K562 (cell line): ENCODE results near the gene PDE1C. TPM values are rescaled to one million over a fixed set of nuclear protein-coding genes. Genes with fewer than 3 reads are reported as not detected.

ENCODE experiments used
- ATAC-seq: fragments of 200-7000 bp; cut with Tn5 transposase; 3 replicates; pipeline ENCODE4 v1.9.1; 2020; ENCODE audit warnings: moderate library complexity
- BruUV-seq: library from RNA; stranded (reverse); fragments of 400-500 nt; replicated peaks from 2 replicates; lab custom pipeline; 2021; lab: Mats Ljungman, UMichigan
- CTCF ChIA-PET: fragments of 300-600 bp; formaldehyde crosslinking; extraction: SDS; loops from one replicate; lab custom pipeline; 2021; ENCODE audit warnings: low intra/inter-chr PET ratio; lab: Yijun Ruan, JAX
- POLR2A ChIA-PET: fragments of 300-600, 350-650 bp; sonication (Branson Sonifier 250); formaldehyde crosslinking; extraction: SDS; loops from one replicate; lab custom pipeline; 2021; ENCODE audit warnings: antibody characterized with exemption, inconsistent platforms; lab: Yijun Ruan, JAX
- DNase-seq, 4 experiments: peaks; one replicate each; pipeline versions ENCODE4 v3.0.0 to v3.0.0-alpha.2; 2011 to 2018; ENCODE audit warnings: low spot score in 3 of 4, mixed read lengths in 3 of 4; ENCODE audit errors: extremely low read depth in 1 of 4
- FAIRE-seq: peaks from 2 replicates; lab custom pipeline; 2011; peaks lifted over from hg19 to GRCh38; lab: Jason Lieb, UNC
- H2AFZ ChIP-seq: 2 replicates; pipeline ENCODE4 v1.6.0; 2011; ENCODE audit warnings: low read depth, low read length, control low read depth, inconsistent platforms
- H3K27ac ChIP-seq: fragments of 200-600 bp; 3 replicates; pipeline ENCODE4 v1.8.0; 2011; ENCODE audit warnings: low read depth, mild to moderate bottlenecking, control low read depth, inconsistent platforms, low read length, moderate library complexity, mixed read lengths; ENCODE audit errors: extremely low read depth
- H3K27me3 ChIP-seq, 2 experiments: fragments of 300-600 bp in 1 of 2; 2 replicates in 1 of 2; 3 replicates in 1 of 2; pipeline versions ENCODE4 v1.6.0 to v1.8.0; 2011; ENCODE audit warnings: inconsistent platforms in 2 of 2, low read length in 2 of 2, mild to moderate bottlenecking in 1 of 2, mixed read lengths in 1 of 2, moderate library complexity in 1 of 2; ENCODE audit not compliant: control insufficient read depth in 2 of 2, insufficient read depth in 2 of 2
- H3K36me3 ChIP-seq: fragments of 300-600 bp; 3 replicates; pipeline ENCODE4 v1.8.0; 2011; ENCODE audit warnings: mild to moderate bottlenecking, low read length, inconsistent platforms; ENCODE audit not compliant: control insufficient read depth, insufficient read depth
- H3K4me1 ChIP-seq, 2 experiments: fragments of 200-600 bp in 1 of 2; replicated peaks in 1 of 2; 2 replicates in 1 of 2; 3 replicates in 1 of 2; pipeline versions ENCODE4 v1.5.1 to v1.8.0; 2011; ENCODE audit warnings: inconsistent platforms in 2 of 2, low read length in 2 of 2, mild to moderate bottlenecking in 1 of 2, mixed read lengths in 1 of 2, moderate library complexity in 1 of 2; ENCODE audit not compliant: control insufficient read depth in 2 of 2, insufficient read depth in 2 of 2
- H3K4me2 ChIP-seq: 2 replicates; pipeline ENCODE4 v1.6.1; 2011; ENCODE audit warnings: low read length, control low read depth, inconsistent platforms, mixed read lengths; ENCODE audit not compliant: insufficient read depth
- H3K4me3 ChIP-seq: fragments of 200-600 bp; sonication (generic), shearing (Covaris generic); 2 replicates; pipeline ENCODE4 v1.5.1; 2016; ENCODE audit warnings: control low read depth, inconsistent platforms
- H3K79me2 ChIP-seq: fragments of 200-600 bp; 3 replicates; pipeline ENCODE4 v1.8.0; 2011; ENCODE audit warnings: low read length, inconsistent platforms; ENCODE audit not compliant: control insufficient read depth, insufficient read depth
- H3K9ac ChIP-seq, 2 experiments: 2 replicates each; pipeline versions ENCODE4 v1.6.0 to v1.6.1; 2011; ENCODE audit warnings: low read depth in 2 of 2, low read length in 2 of 2, control low read depth in 1 of 2, inconsistent platforms in 1 of 2, mild to moderate bottlenecking in 1 of 2, mixed read lengths in 1 of 2; ENCODE audit not compliant: insufficient read depth in 1 of 2
- H3K9me1 ChIP-seq: one replicate; pipeline ENCODE4 v1.6.0; 2011; ENCODE audit warnings: inconsistent platforms, mild to moderate bottlenecking, low read length, moderate library complexity; ENCODE audit not compliant: control insufficient read depth, insufficient read depth
- H3K9me3 ChIP-seq: replicated peaks from 2 replicates; pipeline ENCODE4 v1.5.1; 2011; ENCODE audit warnings: low read depth, low read length, inconsistent platforms; ENCODE audit not compliant: control insufficient read depth, insufficient read depth
- H4K20me1 ChIP-seq: replicated peaks from 2 replicates; pipeline ENCODE4 v1.6.1; 2011; ENCODE audit warnings: low read length, inconsistent platforms, mixed read lengths; ENCODE audit not compliant: control insufficient read depth, insufficient read depth
- CEBPB ChIP-seq: fragments of 450-650 bp; IDR thresholded peaks from 2 replicates; pipeline ENCODE4 v1.6.1; 2016; ENCODE audit warnings: missing genetic modification characterization, missing compliant biosample characterization
- FOS ChIP-seq: IDR thresholded peaks from 3 replicates; pipeline ENCODE4 v1.6.1; 2011; ENCODE audit not compliant: insufficient read length; ENCODE audit errors: extremely low read depth
- GATA2 ChIP-seq: sonication (generic); formaldehyde crosslinking; IDR thresholded peaks from 2 replicates; pipeline ENCODE4 v1.4.0; 2020; ENCODE audit warnings: mild to moderate bottlenecking, missing genetic modification reagents
- MAFG ChIP-seq: fragments of 450-650 bp; conservative IDR thresholded peaks from 2 replicates; pipeline ENCODE4 v1.6.1; 2016; ENCODE audit warnings: missing genetic modification characterization, missing compliant biosample characterization
- RBM22 ChIP-seq: fragments of 200-400 bp; formaldehyde crosslinking; IDR thresholded peaks from 2 replicates; pipeline ENCODE4 v1.6.1; 2018; ENCODE audit warnings: low read length, low read depth; ENCODE audit not compliant: poor library complexity, severe bottlenecking
- SREBF1 ChIP-seq: fragments of 150-350 bp; IDR thresholded peaks from 2 replicates; pipeline ENCODE4 v1.6.1; 2014; ENCODE audit warnings: antibody characterized with exemption, low read depth, low read length, borderline replicate concordance
- ZNF23 ChIP-seq: fragments of 250-450 bp; sonication (Bioruptor Pico); IDR thresholded peaks from 2 replicates; pipeline ENCODE4 v1.4.0; 2020; ENCODE audit warnings: mild to moderate bottlenecking
- ZNF75A ChIP-seq: fragments of 450-650 bp; formaldehyde crosslinking; IDR thresholded peaks from 2 replicates; pipeline ENCODE4 v1.4.0; 2020; ENCODE audit warnings: mild to moderate bottlenecking
- WGBS: fragments of 100-300 bp; shearing (Covaris generic); methylation state at CpG from one replicate; pipeline ENCODE4 v1.1.6; 2016; ENCODE audit warnings: low coverage, mixed read lengths; ENCODE audit not compliant: insufficient coverage; ENCODE audit errors: missing lambda C conversion rate; 5-methylcytosine and 5-hydroxymethylcytosine counted together
- in situ Hi-C: fragments of 300-500 bp; cut with MboI; formaldehyde crosslinking; loops from 4 replicates; pipeline ENCODE4 v1.15.0; 2018; ENCODE audit warnings: inconsistent platforms, mixed read lengths
- intact Hi-C: fragments of 100-400 bp; cut with micrococcal nuclease; formaldehyde crosslinking; loops from 2 replicates; pipeline ENCODE4 v1.14.2; 2022
- polyA plus RNA-seq, 8 experiments: library from polyadenylated mRNA; depleted of rRNA in 4 of 8; stranded (reverse) in 5 of 8; unstranded in 3 of 8; fragments of >200 nt; fragmentation: Nextera tagmentation in 2 of 8; fragmentation: Illumina TruSeq in 1 of 8; extraction: Ambion mirVana in 2 of 8; extraction: Trizol in 1 of 8; gene quantifications; 2 replicates each; pipeline versions ENCODE4 v1.2.1 to v1.2.3, GENCODE V29; 2011 to 2014; ENCODE audit warnings: inconsistent platforms in 1 of 8, missing spikeins in 1 of 8
- total RNA-seq, 7 experiments: library from RNA; depleted of rRNA in 6 of 7; stranded (reverse); fragments of >200 nt in 6 of 7; fragmentation: Illumina TruSeq in 2 of 7; extraction: Trizol in 2 of 7; gene quantifications; 2 replicates each; pipeline versions ENCODE4 v1.2.1 to v1.2.3, GENCODE V29; 2011 to 2021; ENCODE audit warnings: low replicate concordance in 1 of 7
- TF ChIP-seq, protein P1 (sequence below), 2 experiments: IDR thresholded peaks; 2 replicates each; pipeline ENCODE4 v1.6.1; 2011; ENCODE audit warnings: borderline replicate concordance in 1 of 2, control low read depth in 1 of 2, low read depth in 1 of 2, low read length in 1 of 2, mild to moderate bottlenecking in 1 of 2, mixed read lengths in 1 of 2, moderate library complexity in 1 of 2; ENCODE audit not compliant: insufficient read depth in 1 of 2, insufficient read length in 1 of 2, poor library complexity in 1 of 2, severe bottlenecking in 1 of 2; ENCODE audit errors: extremely low read depth in 1 of 2
- TF ChIP-seq, protein P2 (sequence below), 2 experiments: IDR thresholded peaks; 2 replicates each; pipeline ENCODE4 v1.6.1; 2012; ENCODE audit warnings: improper control_type of control experiment in 2 of 2, low read depth in 2 of 2, low read length in 2 of 2, borderline replicate concordance in 1 of 2

Gene PDE1C
- total and polyA plus RNA-seq, 9 of the 15 experiments (the other 6 are each of a cell fraction or from before 2014, with no cell fraction given), result under 0.01 to 0.01 TPM; not detected in 7

DNA sequence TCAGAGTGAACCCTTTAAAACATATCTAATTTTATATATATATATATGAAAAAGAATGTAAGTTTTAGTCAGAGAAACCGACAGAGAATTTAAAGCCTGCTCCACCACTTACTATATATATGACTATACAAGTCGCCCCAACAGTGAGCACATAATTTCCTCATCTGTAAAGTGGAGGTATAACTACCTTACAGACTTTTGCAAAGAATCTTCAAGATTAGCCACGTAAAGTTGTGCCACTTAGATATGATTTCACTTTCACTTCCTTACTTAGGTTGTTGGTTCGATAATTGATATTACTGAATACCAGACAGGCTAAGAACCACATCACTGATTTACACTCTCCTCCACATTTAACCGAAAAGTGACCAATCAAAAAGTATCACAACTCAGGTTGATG, 94.7 kb downstream of the PDE1C start (continued):
- TF ChIP-seq, protein P1, sequence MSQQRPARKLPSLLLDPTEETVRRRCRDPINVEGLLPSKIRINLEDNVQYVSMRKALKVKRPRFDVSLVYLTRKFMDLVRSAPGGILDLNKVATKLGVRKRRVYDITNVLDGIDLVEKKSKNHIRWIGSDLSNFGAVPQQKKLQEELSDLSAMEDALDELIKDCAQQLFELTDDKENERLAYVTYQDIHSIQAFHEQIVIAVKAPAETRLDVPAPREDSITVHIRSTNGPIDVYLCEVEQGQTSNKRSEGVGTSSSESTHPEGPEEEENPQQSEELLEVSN (IDR thresholded peaks at IDR 0.05; ENCODE audit: borderline replicate concordance in 1 of 2, extremely low read depth in 1 of 2, insufficient read depth in 1 of 2, insufficient read length in 1 of 2, low read depth in 1 of 2, low read length in 1 of 2, poor library complexity in 1 of 2, severe bottlenecking in 1 of 2), result no peak
- no peak for TF ChIP-seq ZNF23

DNA sequence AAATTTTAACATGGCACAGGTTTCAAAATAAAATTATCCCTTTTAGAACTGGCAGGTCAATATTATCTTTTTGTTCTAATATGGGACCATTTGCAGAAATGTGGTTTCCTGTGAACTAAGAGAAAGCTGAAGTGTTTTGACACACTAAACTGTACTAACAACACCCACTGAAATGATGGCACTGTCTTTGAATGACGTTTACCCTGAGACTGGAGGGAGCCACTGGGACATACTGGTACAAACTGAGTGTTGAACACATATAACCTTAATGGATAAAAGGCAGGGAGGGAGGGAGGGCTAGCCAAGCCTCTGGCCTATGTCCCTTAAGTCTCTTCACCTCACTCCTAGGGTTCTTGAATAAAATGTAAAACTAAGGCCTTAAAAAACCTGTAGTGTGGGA, 95.9 kb downstream of the PDE1C start:
- no TSS peak for BruUV-seq
- no peak for FAIRE-seq
- intact Hi-C loops (no loop called here), in situ Hi-C loops (no loop called here)
- no peak overlapping the region for H2AFZ ChIP-seq
- ChIA-PET CTCF (no interaction called here), POLR2A (no interaction called here)
- no peak overlapping the region for H3K27ac ChIP-seq
- H3K4me2 ChIP-seq, result no peak overlapping the region
- DNase-seq, result no peak
- TF ChIP-seq FOS, result no peak
- TF ChIP-seq GATA2, result no peak
- no peak for TF ChIP-seq CEBPB (tag)
- TF ChIP-seq ZNF75A (CRISPR knock-in tag), result no peak
- TF ChIP-seq MAFG, result no peak
- TF ChIP-seq RBM22, result no peak
- TF ChIP-seq SREBF1, result no peak
- TF ChIP-seq, protein P2, sequence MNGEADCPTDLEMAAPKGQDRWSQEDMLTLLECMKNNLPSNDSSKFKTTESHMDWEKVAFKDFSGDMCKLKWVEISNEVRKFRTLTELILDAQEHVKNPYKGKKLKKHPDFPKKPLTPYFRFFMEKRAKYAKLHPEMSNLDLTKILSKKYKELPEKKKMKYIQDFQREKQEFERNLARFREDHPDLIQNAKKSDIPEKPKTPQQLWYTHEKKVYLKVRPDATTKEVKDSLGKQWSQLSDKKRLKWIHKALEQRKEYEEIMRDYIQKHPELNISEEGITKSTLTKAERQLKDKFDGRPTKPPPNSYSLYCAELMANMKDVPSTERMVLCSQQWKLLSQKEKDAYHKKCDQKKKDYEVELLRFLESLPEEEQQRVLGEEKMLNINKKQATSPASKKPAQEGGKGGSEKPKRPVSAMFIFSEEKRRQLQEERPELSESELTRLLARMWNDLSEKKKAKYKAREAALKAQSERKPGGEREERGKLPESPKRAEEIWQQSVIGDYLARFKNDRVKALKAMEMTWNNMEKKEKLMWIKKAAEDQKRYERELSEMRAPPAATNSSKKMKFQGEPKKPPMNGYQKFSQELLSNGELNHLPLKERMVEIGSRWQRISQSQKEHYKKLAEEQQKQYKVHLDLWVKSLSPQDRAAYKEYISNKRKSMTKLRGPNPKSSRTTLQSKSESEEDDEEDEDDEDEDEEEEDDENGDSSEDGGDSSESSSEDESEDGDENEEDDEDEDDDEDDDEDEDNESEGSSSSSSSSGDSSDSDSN (IDR thresholded peaks at IDR 0.05; ENCODE audit: borderline replicate concordance in 1 of 2, low read depth in 2 of 2, low read length in 2 of 2), result no peak
- H3K9me1 ChIP-seq, result no peaks in the 10 kb centered on the region
- no peaks in the 10 kb centered on the region for H4K20me1 ChIP-seq
- WGBS, result 0% methylated on average over 1 of the region's 1 CpG
- H3K27me3 ChIP-seq, result no peaks in the 10 kb centered on the region
- H3K79me2 ChIP-seq, result no peaks in the 10 kb centered on the region
- no peak overlapping the region for H3K4me3 ChIP-seq
- ATAC-seq, result no peak
- no peak overlapping the region for H3K9ac ChIP-seq
- no peaks in the 10 kb centered on the region for H3K9me3 ChIP-seq
- H3K4me1 ChIP-seq, result no peaks in the 10 kb centered on the region
- H3K36me3 ChIP-seq, result no peaks in the 10 kb centered on the region
